GM23338 (cell line): ENCODE measurements around the gene EREG.

ENCODE experiments used
- CREB1 ChIP-seq: fragments of 250-450 bp; sonication (Bioruptor Pico); IDR thresholded peaks from 2 replicates; pipeline ENCODE4 v1.5.0; 2020; ENCODE audit warnings: low read depth, mild to moderate bottlenecking, moderate library complexity
- EZH2 ChIP-seq: fragments of 200-600 bp; sonication (generic); IDR thresholded peaks from one replicate; pipeline ENCODE4 v1.8.0; 2017; ENCODE audit warnings: antibody characterized with exemption, mild to moderate bottlenecking, low read depth; ENCODE audit not compliant: unreplicated experiment
- EZH2phosphoT487 ChIP-seq: fragments of 200-600 bp; sonication (generic); IDR thresholded peaks from one replicate; pipeline ENCODE4 v1.8.1; 2018; ENCODE audit warnings: antibody characterized with exemption; ENCODE audit not compliant: unreplicated experiment
- JUNB ChIP-seq: IDR thresholded peaks from one replicate; pipeline ENCODE4 v1.6.1; 2016; ENCODE audit warnings: antibody characterized with exemption; ENCODE audit not compliant: unreplicated experiment
- NANOG ChIP-seq: IDR thresholded peaks from 2 replicates; pipeline ENCODE4 v1.6.1; 2016; ENCODE audit warnings: antibody characterized with exemption, borderline replicate concordance
- POLR2AphosphoS5 ChIP-seq: IDR thresholded peaks from 2 replicates; pipeline ENCODE4 v1.6.1; 2016; ENCODE audit warnings: antibody characterized with exemption, low read depth
- STAT1 ChIP-seq: IDR thresholded peaks from one replicate; pipeline ENCODE4 v1.6.1; 2016; ENCODE audit warnings: antibody characterized with exemption; ENCODE audit not compliant: unreplicated experiment
- ZNF114 ChIP-seq: fragments of 250-450 bp; sonication (Bioruptor Pico); IDR thresholded peaks from 2 replicates; pipeline ENCODE4 v1.5.0; 2020; ENCODE audit warnings: mild to moderate bottlenecking, moderate library complexity
- TF ChIP-seq, protein P1 (sequence below), 2 experiments: fragments of 200-600 bp in 1 of 2; sonication (generic) in 1 of 2; conservative IDR thresholded peaks; 2 replicates each; pipeline versions ENCODE4 v1.5.1 to v1.6.1; 2016 to 2017; ENCODE audit warnings: antibody characterized with exemption in 2 of 2, low read depth in 2 of 2, mild to moderate bottlenecking in 2 of 2, moderate library complexity in 1 of 2
- TF ChIP-seq, protein P2 (sequence below): IDR thresholded peaks from one replicate; pipeline ENCODE4 v1.6.1; 2018; ENCODE audit warnings: antibody characterized with exemption; ENCODE audit not compliant: unreplicated experiment

DNA sequence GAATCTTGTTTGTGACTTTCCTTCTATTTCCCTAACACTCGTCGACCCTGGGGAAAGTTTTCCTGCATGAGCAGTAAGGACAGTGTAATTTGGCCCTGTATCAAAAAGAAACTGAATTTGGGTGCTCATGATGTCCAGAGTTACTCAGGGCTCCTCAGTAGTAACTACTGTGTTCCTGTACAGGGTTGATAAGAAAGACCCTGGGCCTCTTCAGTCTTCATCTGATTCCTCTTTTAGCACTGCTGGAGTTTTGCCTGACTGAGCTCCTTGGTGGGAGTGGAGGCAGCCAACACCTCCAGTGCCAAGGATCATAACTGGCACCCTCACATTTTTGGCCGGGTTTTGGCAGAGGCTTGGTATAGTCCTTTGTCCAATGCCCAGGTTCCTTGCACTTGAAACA is 72.9 kb downstream of the EREG start:
- TF ChIP-seq POLR2AphosphoS5 = no peak
- TF ChIP-seq, protein P1, sequence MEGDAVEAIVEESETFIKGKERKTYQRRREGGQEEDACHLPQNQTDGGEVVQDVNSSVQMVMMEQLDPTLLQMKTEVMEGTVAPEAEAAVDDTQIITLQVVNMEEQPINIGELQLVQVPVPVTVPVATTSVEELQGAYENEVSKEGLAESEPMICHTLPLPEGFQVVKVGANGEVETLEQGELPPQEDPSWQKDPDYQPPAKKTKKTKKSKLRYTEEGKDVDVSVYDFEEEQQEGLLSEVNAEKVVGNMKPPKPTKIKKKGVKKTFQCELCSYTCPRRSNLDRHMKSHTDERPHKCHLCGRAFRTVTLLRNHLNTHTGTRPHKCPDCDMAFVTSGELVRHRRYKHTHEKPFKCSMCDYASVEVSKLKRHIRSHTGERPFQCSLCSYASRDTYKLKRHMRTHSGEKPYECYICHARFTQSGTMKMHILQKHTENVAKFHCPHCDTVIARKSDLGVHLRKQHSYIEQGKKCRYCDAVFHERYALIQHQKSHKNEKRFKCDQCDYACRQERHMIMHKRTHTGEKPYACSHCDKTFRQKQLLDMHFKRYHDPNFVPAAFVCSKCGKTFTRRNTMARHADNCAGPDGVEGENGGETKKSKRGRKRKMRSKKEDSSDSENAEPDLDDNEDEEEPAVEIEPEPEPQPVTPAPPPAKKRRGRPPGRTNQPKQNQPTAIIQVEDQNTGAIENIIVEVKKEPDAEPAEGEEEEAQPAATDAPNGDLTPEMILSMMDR (conservative IDR thresholded peaks at IDR 0.05; ENCODE audit: low read depth in 2 of 2) = no peak
- TF ChIP-seq, protein P2, sequence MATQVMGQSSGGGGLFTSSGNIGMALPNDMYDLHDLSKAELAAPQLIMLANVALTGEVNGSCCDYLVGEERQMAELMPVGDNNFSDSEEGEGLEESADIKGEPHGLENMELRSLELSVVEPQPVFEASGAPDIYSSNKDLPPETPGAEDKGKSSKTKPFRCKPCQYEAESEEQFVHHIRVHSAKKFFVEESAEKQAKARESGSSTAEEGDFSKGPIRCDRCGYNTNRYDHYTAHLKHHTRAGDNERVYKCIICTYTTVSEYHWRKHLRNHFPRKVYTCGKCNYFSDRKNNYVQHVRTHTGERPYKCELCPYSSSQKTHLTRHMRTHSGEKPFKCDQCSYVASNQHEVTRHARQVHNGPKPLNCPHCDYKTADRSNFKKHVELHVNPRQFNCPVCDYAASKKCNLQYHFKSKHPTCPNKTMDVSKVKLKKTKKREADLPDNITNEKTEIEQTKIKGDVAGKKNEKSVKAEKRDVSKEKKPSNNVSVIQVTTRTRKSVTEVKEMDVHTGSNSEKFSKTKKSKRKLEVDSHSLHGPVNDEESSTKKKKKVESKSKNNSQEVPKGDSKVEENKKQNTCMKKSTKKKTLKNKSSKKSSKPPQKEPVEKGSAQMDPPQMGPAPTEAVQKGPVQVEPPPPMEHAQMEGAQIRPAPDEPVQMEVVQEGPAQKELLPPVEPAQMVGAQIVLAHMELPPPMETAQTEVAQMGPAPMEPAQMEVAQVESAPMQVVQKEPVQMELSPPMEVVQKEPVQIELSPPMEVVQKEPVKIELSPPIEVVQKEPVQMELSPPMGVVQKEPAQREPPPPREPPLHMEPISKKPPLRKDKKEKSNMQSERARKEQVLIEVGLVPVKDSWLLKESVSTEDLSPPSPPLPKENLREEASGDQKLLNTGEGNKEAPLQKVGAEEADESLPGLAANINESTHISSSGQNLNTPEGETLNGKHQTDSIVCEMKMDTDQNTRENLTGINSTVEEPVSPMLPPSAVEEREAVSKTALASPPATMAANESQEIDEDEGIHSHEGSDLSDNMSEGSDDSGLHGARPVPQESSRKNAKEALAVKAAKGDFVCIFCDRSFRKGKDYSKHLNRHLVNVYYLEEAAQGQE = no peak
- TF ChIP-seq EZH2 = no peak
- no peak for TF ChIP-seq CREB1 (CRISPR knock-in tag)
- TF ChIP-seq NANOG = no peak
- TF ChIP-seq EZH2phosphoT487 = no peak
- TF ChIP-seq STAT1 = no peak
- no peak for TF ChIP-seq JUNB
- TF ChIP-seq ZNF114 (CRISPR knock-in tag) = no peak
